ENCODE results near the gene IL10. TPM values are rescaled to one million over a fixed set of nuclear protein-coding genes. Genes with fewer than 3 reads are reported as not detected.

Gene IL10
- total RNA-seq, 1 donor from 2014 or later, result 1.00 TPM

Other genes with a start within 250 kb of the IL10 start
- gene EIF2D, start 160.0 kb downstream of the IL10 start, total RNA-seq, result 42.6 and 45.4 TPM in 2 replicates
- 7.1 and 7.9 TPM in 2 replicates for gene DYRK3, start 137.0 kb downstream of the IL10 start, total RNA-seq
- gene MAPKAPK2, start 87.6 kb downstream of the IL10 start, total RNA-seq, result 71.4 and 73.3 TPM in 2 replicates
- 0.95 TPM in 1 of 2 replicates, not detected in the other for gene IL19, start 1.7 kb downstream of the IL10 start, total RNA-seq
- gene IL20, start 93.1 kb upstream of the IL10 start, total RNA-seq, result not detected in 2 replicates
- 0.32 and 0.77 TPM in 2 replicates for gene IL24, start 124.9 kb upstream of the IL10 start, total RNA-seq
- gene FCMR, start 149.4 kb upstream of the IL10 start, total RNA-seq, result 75.8 and 77.6 TPM in 2 replicates
- gene PIGR, start 174.0 kb upstream of the IL10 start, total RNA-seq, result not detected in 2 replicates
- gene FCAMR, start 198.0 kb upstream of the IL10 start, total RNA-seq, result 0.07 TPM in 2 replicates

Data from T-helper 2 cell treated with Interferon-gamma antibody and Interleukin-4, amounts not matched to agents 100 ng/mL and 5 ng/mL, for 36 hours (primary cell).